Measurements from ENCODE around the gene TCERG1L.

- TF ChIP-seq POLR2AphosphoS5 (IDR thresholded peaks at IDR 0.05; ENCODE audit: low read depth, low read length) (no peak), REST (IDR thresholded peaks at IDR 0.05; ENCODE audit: insufficient read depth in 1 of 2, low read depth in 2 of 2, low read length in 2 of 2) (no peak), SIN3A (IDR thresholded peaks at IDR 0.05; ENCODE audit: borderline replicate concordance, insufficient read depth, low read length) (no peak), TAF1 (IDR thresholded peaks at IDR 0.05; ENCODE audit: borderline replicate concordance, insufficient read depth, low read length) (no peak)
These were observed 167.3 kb downstream of the TCERG1L start for GRCh38 chr10:131144196-131144595.
